ENCODE measurements around the gene CA4.

- no peak for TF ChIP-seq TGIF2 (CRISPR knock-in tag; IDR thresholded peaks at IDR 0.05)
- no peak for TF ChIP-seq ZNF277 (CRISPR knock-in tag; IDR thresholded peaks at IDR 0.05; ENCODE audit: borderline replicate concordance)
- TF ChIP-seq TEAD4 (IDR thresholded peaks at IDR 0.05; ENCODE audit: low read length): no peak
- TF ChIP-seq TEAD4 (CRISPR knock-in tag; IDR thresholded peaks at IDR 0.05; ENCODE audit: borderline replicate concordance): no peak
- no peak for TF ChIP-seq CTCF (IDR thresholded peaks at IDR 0.05 in 2 of 3, conservative IDR thresholded peaks at IDR 0.05 in 1 of 3; ENCODE audit: insufficient read depth in 2 of 3, low read depth in 1 of 3, low read length in 3 of 3)
- no peak for TF ChIP-seq ZNF239 (CRISPR knock-in tag; IDR thresholded peaks at IDR 0.05)
- no peak for TF ChIP-seq EP300 (IDR thresholded peaks at IDR 0.05; ENCODE audit: low read length)
- no peak for TF ChIP-seq ZKSCAN1 (IDR thresholded peaks at IDR 0.05; ENCODE audit: low read depth, low read length)
- no peak for TF ChIP-seq KLF1 (tag; IDR thresholded peaks at IDR 0.05)
- no peak for TF ChIP-seq ATF3 (IDR thresholded peaks at IDR 0.05)
- no peak for TF ChIP-seq ATF3 (CRISPR knock-in tag; conservative IDR thresholded peaks at IDR 0.05)
These were observed 4.5 kb upstream of the CA4 start for GRCh38 chr17:60145006-60145935.
